Gastrocnemius medialis (tissue), 4 donors: ENCODE data around the gene ZNF574. TPM values are rescaled to one million over a fixed set of nuclear protein-coding genes. Genes with fewer than 3 reads are reported as not detected.
A peak's percentile ranks its signal among the peaks of the same experiment; 100 is the strongest.

Experiments used
- ATAC-seq, 2 donors: fragments of 150-250 bp; one replicate each; pipeline ENCODE4 v1.9.1; 2016
- DNase-seq, 2 donors: peaks; one replicate each; pipeline ENCODE4 v3.0.0-alpha.2; 2019
- H3K27ac ChIP-seq, 4 donors: fragments of 200-600 bp; sonication (generic); 1 replicate in 1 of 4; 2 replicates in 3 of 4; pipeline ENCODE4 v1.5.1; 2016 to 2018; ENCODE audit warnings: mild to moderate bottlenecking in 2 of 4, moderate library complexity in 1 of 4
- H3K27me3 ChIP-seq, 3 donors: fragments of 200-600 bp; sonication (generic) in 2 of 3; 1 replicate in 1 of 3; 2 replicates in 2 of 3; pipeline versions ENCODE4 v1.5.1 to v1.6.0; 2016 to 2019; ENCODE audit warnings: mild to moderate bottlenecking in 1 of 3, moderate library complexity in 1 of 3
- H3K36me3 ChIP-seq, 2 donors: fragments of 200-600 bp; sonication (generic) in 1 of 2; one replicate each; pipeline ENCODE4 v1.5.1; 2017 to 2018
- H3K4me1 ChIP-seq, 2 donors: fragments of 200-600 bp; sonication (generic) in 1 of 2; one replicate each; pipeline ENCODE4 v1.5.1; 2016 to 2017; ENCODE audit warnings: mild to moderate bottlenecking in 2 of 2
- H3K4me3 ChIP-seq, 4 donors: fragments of 200-600 bp; sonication (generic) in 3 of 4; 1 replicate in 1 of 4; 2 replicates in 3 of 4; pipeline ENCODE4 v1.5.1; 2016 to 2019; ENCODE audit warnings: mild to moderate bottlenecking in 2 of 4
- H3K9me3 ChIP-seq, 3 donors: fragments of 200-600 bp; sonication (generic) in 2 of 3; 1 replicate in 1 of 3; 2 replicates in 2 of 3; pipeline ENCODE4 v1.5.1; 2016 to 2019
- CTCF ChIP-seq, 5 experiments: fragments of 450-650 bp in 3 of 5; fragments of 200-600 bp in 2 of 5; sonication (generic) in 2 of 5; IDR thresholded peaks in 4 of 5; conservative IDR thresholded peaks in 1 of 5; 1 replicate in 4 of 5; 2 replicates in 1 of 5; pipeline ENCODE4 v1.5.1; 2016 to 2019; ENCODE audit warnings: antibody characterized with exemption in 5 of 5, mild to moderate bottlenecking in 3 of 5, moderate library complexity in 3 of 5
- POLR2A ChIP-seq, 2 donors: fragments of 450-650 bp; IDR thresholded peaks; one replicate each; pipeline ENCODE4 v1.6.1; 2017; ENCODE audit warnings: antibody characterized with exemption in 2 of 2, mild to moderate bottlenecking in 2 of 2, moderate library complexity in 2 of 2
- in situ Hi-C, 4 donors: fragments of 200-750 bp; cut with MboI; loops; one replicate each; pipeline versions ENCODE4 v1.15.0 to v1.8.0; 2017; ENCODE audit warnings: low sequenced_read_pairs in 4 of 4
- intact Hi-C: fragments of 100-400 bp; cut with DNase I; formaldehyde crosslinking; loops from one replicate; pipeline ENCODE4 v1.15.1; 2023; ENCODE audit warnings: low total_unique reads
- total RNA-seq, 4 donors: library from RNA; depleted of rRNA; stranded (reverse); fragments of >200 nt; gene quantifications; one replicate each; pipeline versions ENCODE4 v1.1.0 to v1.2.3, GENCODE V29; 2016

ZNF574 gene
- total RNA-seq, 4 donors from 2014 or later: 10.8 to 15.1 (median 13.8) TPM

- in situ Hi-C loops (no loop called here), intact Hi-C loops (no loop called here)
- H3K4me3 ChIP-seq: no peak overlapping the region
- ATAC-seq (no peak), DNase-seq (no peak)
- H3K27ac ChIP-seq: peak overlapping the region in 3 of 4 donors; percentile 41 to 49 (median 44)
- H3K27me3 ChIP-seq: no peaks in the 10 kb centered on the region
- H3K9me3 ChIP-seq: no peaks in the 10 kb centered on the region
- no peaks in the 10 kb centered on the region for H3K4me1 ChIP-seq
- TF ChIP-seq POLR2A (IDR thresholded peaks at IDR 0.05) (no peak), CTCF (IDR thresholded peaks at IDR 0.05 in 4 of 5, conservative IDR thresholded peaks at IDR 0.05 in 1 of 5) (no peak)
- no peaks in the 10 kb centered on the region for H3K36me3 ChIP-seq
Measured at GRCh38 chr19:42089191-42089750, 13.3 kb downstream of the ZNF574 start.

- intact Hi-C loops: no loop called here
- Histone ChIP-seq H3K4me3 (no peak overlapping the region), H3K9me3 (no peaks in the 10 kb centered on the region), H3K27ac (no peak overlapping the region), H3K27me3 (no peaks in the 10 kb centered on the region), H3K36me3 (no peaks in the 10 kb centered on the region), H3K4me1 (no peaks in the 10 kb centered on the region)
- in situ Hi-C loops: no loop called here
- no peak for ATAC-seq
- no peak for TF ChIP-seq POLR2A (IDR thresholded peaks at IDR 0.05)
- no peak for TF ChIP-seq CTCF (IDR thresholded peaks at IDR 0.05 in 4 of 5, conservative IDR thresholded peaks at IDR 0.05 in 1 of 5)
- DNase-seq: no peak
Measured at GRCh38 chr19:42089772-42090171, 13.8 kb downstream of the ZNF574 start.

- no peaks in the 10 kb centered on the region for H3K4me1 ChIP-seq
- H3K4me3 ChIP-seq: no peak overlapping the region
- H3K27ac ChIP-seq: no peak overlapping the region
- intact Hi-C loops: no loop called here
- DNase-seq: no peak
- peaks cover 0 to 4% (median 2%) of the 10 kb centered on the region in 3 donors for H3K27me3 ChIP-seq
- ATAC-seq: no peak
- TF ChIP-seq POLR2A (IDR thresholded peaks at IDR 0.05) (no peak), CTCF (IDR thresholded peaks at IDR 0.05 in 4 of 5, conservative IDR thresholded peaks at IDR 0.05 in 1 of 5) (no peak)
- in situ Hi-C loops: no loop called here
- no peaks in the 10 kb centered on the region for H3K9me3 ChIP-seq
- no peaks in the 10 kb centered on the region for H3K36me3 ChIP-seq
Measured at GRCh38 chr19:42090672-42091071, 14.7 kb downstream of the ZNF574 start.

GRCh38 chr19:42091300-42091699, 15.3 kb downstream of the ZNF574 start:
- H3K9me3 ChIP-seq: no peaks in the 10 kb centered on the region
- no peak overlapping the region for H3K27ac ChIP-seq
- intact Hi-C loops: no loop called here
- TF ChIP-seq POLR2A (IDR thresholded peaks at IDR 0.05) (no peak), CTCF (IDR thresholded peaks at IDR 0.05 in 4 of 5, conservative IDR thresholded peaks at IDR 0.05 in 1 of 5) (no peak)
- H3K27me3 ChIP-seq: peaks cover 3 to 10% (median 6%) of the 10 kb centered on the region in 3 donors
- H3K4me1 ChIP-seq: no peaks in the 10 kb centered on the region
- no peak for DNase-seq
- H3K4me3 ChIP-seq: no peak overlapping the region
- H3K36me3 ChIP-seq: no peaks in the 10 kb centered on the region
- no peak for ATAC-seq
- in situ Hi-C loops: no loop called here

GRCh38 chr19:42091742-42092141, 15.8 kb downstream of the ZNF574 start:
- no peak for ATAC-seq

More at GRCh38 chr19:42091742-42092141, 15.8 kb downstream of the ZNF574 start:
- H3K9me3 ChIP-seq: no peaks in the 10 kb centered on the region
- TF ChIP-seq CTCF (IDR thresholded peaks at IDR 0.05 in 4 of 5, conservative IDR thresholded peaks at IDR 0.05 in 1 of 5): no peak
- TF ChIP-seq POLR2A (IDR thresholded peaks at IDR 0.05): no peak
- no peak overlapping the region for H3K4me3 ChIP-seq
- no peak for DNase-seq
- intact Hi-C loops: loop anchor here (1.0 kb wide), 1 partner anchor 93 kb away; no protein-coding TSS in a partner anchor
- in situ Hi-C loops: no loop called here
- no peak overlapping the region for H3K27ac ChIP-seq
- H3K36me3 ChIP-seq: no peaks in the 10 kb centered on the region
- peaks cover 7 to 14% (median 10%) of the 10 kb centered on the region in 3 donors for H3K27me3 ChIP-seq
- H3K4me1 ChIP-seq: no peaks in the 10 kb centered on the region
